ENCODE data around the gene PRRT4.

Gene PRRT4

DNA sequence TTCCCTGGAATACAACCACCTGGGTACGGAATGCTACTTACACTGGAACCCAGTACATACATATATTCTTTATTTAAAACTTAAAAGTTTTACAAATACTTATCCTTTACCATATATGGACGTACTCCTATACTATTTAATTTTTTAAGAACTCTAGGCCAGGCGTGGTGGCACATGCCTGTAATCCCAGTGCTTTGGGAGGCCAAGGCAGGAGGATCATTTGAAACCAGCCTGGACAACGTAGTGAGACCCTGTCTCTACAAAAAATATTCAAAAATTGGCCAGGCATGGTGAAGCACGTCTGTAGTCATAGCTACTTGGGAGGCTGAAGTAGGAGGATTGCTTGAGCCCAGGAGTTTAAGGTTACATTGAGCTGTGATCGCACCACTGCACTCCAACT lies 19.8 kb downstream of the PRRT4 start:
- DNase-seq, result no peak

DNA sequence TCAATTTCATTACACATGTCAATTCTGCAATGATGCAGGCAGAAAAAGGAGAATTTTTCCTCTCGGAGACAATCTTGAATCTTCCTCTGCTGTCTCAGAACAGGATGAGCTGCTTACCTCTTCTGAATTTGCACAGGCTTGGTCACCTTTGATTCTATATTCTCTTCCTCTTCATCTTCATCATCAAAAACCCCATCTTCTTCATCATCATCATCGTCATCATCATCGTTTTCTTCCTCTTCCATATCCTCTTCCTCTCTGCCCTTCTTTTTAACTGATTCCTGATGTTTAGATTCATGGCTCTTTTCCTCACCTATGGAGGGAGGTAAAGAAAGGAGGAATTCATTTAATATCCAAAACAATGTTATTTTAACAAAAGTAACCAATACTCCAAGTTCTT lies 25.8 kb downstream of the PRRT4 start:
- no peak for DNase-seq

- no peak for DNase-seq
These were observed 37.2 kb downstream of the PRRT4 start for GRCh38 chr7:128324368-128324680.

GRCh38 chr7:128323459-128324367 lies 37.8 kb downstream of the PRRT4 start:
- DNase-seq, result no peak

DNA sequence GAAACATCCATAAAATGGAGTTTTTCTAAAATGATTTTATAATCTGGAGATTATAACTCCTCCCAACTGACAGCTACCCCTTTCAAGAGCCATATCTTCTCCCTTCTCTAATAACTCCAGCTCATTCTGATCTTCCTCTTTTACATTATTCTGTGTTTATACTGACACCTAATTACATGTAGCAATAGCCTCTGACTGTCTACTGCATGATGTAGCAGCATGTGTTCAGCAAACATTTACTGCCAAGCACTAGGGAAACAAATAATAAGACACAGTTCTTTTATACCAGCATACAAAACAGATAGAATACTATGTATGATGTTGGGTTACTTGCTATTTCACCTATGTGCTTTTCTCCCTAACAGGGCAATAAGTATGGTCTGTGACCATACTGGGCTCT lies 38.5 kb downstream of the PRRT4 start:
- DNase-seq, result no peak

DNA sequence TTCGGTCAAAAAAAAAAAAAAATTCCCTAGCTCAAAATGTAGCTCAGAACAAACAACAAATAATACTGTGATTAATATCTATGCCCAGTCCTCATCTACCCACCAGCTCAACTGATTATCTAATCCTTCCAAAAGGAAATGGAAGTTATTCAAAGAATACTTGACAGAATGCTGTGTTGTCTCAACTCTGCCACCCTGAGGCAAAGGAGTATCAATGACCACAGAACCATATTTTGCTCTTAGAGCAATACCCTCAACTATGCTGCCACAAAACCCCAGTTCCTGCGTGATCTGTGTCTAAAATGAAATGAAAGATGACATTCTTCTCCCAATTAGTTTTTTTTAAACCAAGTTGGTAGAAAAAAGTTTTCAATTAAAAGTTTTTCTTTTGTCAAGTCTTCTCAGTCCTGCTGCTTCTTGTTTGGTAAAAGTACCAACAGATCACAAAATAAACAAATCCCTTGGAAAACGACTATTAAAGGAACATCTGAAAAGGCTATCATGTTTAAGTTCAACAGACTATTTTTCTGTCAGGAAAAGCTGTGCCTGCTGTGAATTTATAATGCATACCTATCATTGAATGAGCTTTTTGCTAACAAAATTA lies 39.3 kb downstream of the PRRT4 start:
- DNase-seq, result peak in 1 of 2 experiments; percentile 39

- DNase-seq, result no peak
These were observed 40.5 kb downstream of the PRRT4 start for GRCh38 chr7:128321044-128321422.

DNA sequence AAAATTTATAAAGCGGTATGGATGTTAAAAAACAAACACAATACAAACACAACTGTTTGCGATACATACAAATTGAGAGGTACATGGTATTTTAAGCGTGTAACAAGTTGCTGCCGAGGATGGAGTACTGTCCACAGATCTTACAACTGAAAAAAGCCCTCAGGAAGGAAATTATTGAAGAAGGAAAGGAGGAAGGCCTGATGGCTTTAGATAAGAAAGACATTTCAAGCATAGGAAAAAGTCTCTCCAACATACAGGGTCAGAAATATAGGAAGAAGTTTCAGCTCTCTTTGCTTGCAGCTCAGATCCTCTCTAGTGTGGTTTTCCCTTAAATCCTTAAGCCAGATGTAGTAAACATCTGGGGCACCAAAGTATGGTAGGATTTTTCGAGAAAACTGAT lies 42.8 kb downstream of the PRRT4 start:
- no peak for DNase-seq

DNA sequence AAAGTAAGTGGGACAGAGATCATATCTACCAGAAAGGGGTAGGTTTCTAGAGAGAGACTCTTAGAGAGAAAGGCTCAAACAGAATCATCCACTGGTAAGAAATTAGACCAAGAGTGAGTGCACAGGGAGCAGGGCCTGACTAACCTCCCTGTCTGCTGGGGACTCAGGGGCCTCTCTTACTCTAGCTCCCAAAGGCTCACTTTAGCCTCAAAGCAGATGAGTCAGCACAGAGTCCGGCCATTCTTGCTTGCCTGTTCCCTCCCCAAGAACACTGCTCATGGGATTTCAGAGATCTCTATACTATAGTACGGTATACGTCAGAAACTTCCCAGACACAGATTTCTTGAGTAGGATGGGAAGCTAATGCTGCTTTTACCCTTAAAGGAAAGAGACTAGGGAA lies 50.5 kb downstream of the PRRT4 start:
- DNase-seq, result no peak

- DNase-seq, result no peak
These were observed 51.0 kb downstream of the PRRT4 start for GRCh38 chr7:128310499-128310898.

DNA sequence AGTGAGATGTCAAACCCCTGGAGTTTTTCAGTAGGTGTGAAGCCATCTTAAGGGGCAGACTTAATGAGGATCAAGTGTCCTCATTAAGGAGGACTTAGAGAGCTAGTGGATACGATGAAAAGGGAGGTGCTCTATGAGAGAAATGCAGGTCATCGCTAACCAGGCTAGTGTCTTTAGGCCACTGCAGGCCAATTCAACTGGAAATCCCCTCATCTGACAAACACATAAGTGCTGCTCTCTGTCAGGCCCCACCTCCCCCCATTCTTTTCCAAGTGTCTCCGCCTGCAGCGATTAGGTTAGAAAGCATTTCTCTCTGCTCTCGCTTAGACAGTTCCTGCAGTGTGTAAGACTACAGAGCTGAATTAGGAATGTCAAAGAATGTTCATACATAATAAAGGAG lies 51.5 kb downstream of the PRRT4 start:
- no peak for DNase-seq

- DNase-seq, result no peak
These were observed 52.4 kb downstream of the PRRT4 start for GRCh38 chr7:128309124-128309523.

DNA sequence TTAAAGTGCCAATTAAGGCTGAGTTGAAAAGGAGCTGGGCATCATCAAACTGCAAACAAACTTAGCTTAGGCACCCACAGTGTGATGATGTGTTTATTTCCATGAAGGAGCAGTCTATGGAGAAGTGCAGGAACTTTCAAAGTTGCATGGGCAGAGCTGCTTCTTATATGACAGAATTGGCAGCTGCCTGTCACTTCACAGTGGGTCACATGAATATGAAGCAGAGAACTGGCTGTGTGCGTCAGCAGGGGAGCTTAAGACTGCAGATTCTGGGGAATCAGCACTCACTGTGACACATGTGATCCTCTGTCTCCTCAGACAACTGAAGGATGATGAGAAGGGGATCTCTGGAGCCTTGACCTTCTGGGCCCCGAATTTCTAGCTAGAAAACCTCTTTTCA lies 54.4 kb downstream of the PRRT4 start:
- no peak for DNase-seq

DNA sequence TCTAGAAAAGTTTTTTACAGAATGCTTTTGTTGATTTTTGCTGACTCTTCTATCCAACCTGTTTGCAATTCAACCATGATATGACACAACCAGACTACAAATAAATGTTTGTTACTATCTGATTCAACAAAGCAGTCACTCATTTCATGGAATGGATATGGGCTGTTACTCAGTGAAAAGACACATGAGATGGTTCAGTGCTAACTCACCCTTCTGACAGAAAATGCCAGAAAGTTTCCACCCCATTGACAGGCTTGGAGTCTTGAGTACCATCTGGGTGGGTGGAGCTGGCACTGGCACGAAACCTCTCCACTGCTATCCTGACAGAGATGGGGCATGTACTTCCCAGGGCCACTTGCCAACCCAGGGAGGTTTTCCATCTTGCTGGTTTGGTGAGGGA lies 57.3 kb downstream of the PRRT4 start:
- peak; percentile 44 to 84 for DNase-seq

DNA sequence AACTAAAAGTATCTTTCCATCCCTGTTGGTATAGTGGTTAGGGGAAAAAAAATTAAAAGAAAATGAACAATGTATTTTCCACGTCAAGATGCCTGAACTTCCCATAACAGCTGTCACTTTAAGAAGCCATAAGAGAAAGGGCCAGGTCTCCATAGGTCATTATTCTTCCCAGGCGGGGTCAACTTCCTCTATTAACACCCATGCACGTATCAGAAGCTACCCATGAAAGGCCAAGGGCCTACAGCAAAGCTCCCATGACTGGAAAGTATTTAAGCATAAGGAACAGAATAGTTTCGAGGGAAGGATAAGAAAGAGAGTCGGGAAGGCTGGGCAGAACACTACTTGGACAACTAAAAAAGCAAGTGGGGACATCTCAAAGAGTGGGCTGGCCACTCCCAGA lies 57.8 kb downstream of the PRRT4 start:
- DNase-seq, result no peak

- no peak for DNase-seq
These were observed 58.4 kb downstream of the PRRT4 start for GRCh38 chr7:128303133-128303532.

DNA sequence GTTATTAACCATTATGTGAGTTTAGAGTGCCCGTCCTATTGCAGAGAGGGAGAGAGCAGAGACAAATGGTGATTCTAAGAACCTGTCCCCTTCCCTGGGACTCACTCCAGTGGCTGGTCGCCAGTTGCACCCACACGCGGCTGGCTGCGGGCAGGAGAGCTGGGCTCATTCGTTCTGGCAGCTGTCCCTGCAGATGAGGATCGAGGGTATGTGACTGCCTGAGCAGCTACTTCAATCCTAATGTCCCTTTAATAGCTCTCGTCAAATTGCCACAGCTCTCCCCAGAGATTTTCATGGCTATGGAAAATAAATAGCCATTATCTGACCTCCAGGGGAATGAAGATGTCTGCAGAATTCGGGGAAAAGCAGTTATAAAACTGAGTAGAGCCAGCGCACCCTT lies 59.4 kb downstream of the PRRT4 start:
- peak in 1 of 2 experiments; percentile 17 for DNase-seq
